Heart left ventricle (tissue), 13 donors: ENCODE results near the gene CXCL17.

Experiments
- POLR2A ChIP-seq, 2 donors: fragments of 450-650 bp; IDR thresholded peaks; one replicate each; pipeline ENCODE4 v1.6.1; 2017; ENCODE audit warnings: antibody characterized with exemption in 2 of 2, mild to moderate bottlenecking in 2 of 2, moderate library complexity in 2 of 2
- TF ChIP-seq, protein P1 (sequence below), 12 donors: fragments of 200-600 bp; sonication (generic) in 4 of 12; IDR thresholded peaks; one replicate each; pipeline versions ENCODE4 v1.5.0 to v1.8.0; 2018 to 2022; ENCODE audit warnings: antibody characterized with exemption in 12 of 12, mild to moderate bottlenecking in 5 of 12
- donor health status: ischemic (EF 13 %, LVEDD 7.1; RV severe dilation, severe dysfunction).
- donor health status: DM: no; HTN: yes; CAD: no.
- donor health status: DM: no; HTN: no; CAD: no.
- donor health status: ischemic (EF 25% LVEDD 6.9; RV normal size, moderate dysfunction).
- donor health status: ischemic (EF 25% LVEDD 5.7; RV mildly dilated, moderate dysfunction).
- donor health status: ischemic (EF 35%, LVEDD 5.7; RV mildly dilated, moderate dysfunction).
- donor health status: nonischemic (EF 11% LVEDD 7.7; RV severe dilation, severe dysfunction).
- donor health status: DM: yes; HTN: yes; CAD: no.
- donor health status: PGD.
- donor health status: ischemic (EF 29% LVEDD 5.4; RV normal size, mild dysfunction).
- donor health status: nonischemic (EF 23%, LVEDD 6.1; RV moderate dilation, normal function).

DNA sequence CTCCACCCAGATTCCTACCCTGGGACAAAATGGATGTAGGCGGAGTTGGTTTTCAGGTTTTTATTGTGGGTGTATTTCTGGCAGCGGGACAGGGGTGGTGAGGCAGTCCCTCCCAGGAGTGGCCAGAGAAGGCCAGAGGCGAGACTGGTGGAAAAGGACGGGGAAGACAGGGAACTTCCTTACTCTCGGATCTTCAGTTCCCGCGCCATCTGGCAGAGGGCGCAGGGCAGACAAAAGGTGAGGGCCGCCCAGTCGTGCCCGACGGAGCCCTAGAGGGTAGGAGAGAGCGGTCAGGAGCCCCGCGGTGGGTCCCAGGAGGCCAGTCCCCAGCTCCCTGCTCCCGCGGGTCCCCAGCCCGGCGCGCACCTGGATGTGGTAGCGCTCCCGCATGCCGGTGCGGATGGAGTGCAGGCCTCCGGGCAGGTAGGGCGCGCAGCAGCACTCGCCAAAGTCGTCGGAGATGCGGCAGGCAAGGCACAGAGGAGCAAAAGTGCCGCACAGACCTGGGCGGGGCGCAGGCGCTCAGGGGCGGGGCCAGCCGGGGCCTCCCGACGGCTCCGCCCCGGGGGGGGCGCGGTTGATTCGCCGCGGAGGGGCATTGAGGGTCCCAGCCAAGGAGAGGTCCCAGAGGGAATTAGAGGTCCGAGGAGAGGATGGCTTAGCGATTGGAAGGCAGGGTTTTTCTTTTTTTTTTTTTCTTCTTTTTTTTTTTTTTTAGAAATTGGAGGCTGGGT, 55.6 kb downstream of the CXCL17 start:
- TF ChIP-seq, protein P1, sequence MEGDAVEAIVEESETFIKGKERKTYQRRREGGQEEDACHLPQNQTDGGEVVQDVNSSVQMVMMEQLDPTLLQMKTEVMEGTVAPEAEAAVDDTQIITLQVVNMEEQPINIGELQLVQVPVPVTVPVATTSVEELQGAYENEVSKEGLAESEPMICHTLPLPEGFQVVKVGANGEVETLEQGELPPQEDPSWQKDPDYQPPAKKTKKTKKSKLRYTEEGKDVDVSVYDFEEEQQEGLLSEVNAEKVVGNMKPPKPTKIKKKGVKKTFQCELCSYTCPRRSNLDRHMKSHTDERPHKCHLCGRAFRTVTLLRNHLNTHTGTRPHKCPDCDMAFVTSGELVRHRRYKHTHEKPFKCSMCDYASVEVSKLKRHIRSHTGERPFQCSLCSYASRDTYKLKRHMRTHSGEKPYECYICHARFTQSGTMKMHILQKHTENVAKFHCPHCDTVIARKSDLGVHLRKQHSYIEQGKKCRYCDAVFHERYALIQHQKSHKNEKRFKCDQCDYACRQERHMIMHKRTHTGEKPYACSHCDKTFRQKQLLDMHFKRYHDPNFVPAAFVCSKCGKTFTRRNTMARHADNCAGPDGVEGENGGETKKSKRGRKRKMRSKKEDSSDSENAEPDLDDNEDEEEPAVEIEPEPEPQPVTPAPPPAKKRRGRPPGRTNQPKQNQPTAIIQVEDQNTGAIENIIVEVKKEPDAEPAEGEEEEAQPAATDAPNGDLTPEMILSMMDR (IDR thresholded peaks at IDR 0.05), result peak; percentile 37 to 67 (median 48)
- TF ChIP-seq POLR2A (IDR thresholded peaks at IDR 0.05), result no peak
